Islet of Langerhans (tissue), 1 donor: ENCODE results near the gene CSRP3.

ENCODE experiments used
- FAIRE-seq: peaks from one replicate; lab custom pipeline; 2011; peaks lifted over from hg19 to GRCh38; lab: Jason Lieb, UNC

Gene CSRP3

DNA sequence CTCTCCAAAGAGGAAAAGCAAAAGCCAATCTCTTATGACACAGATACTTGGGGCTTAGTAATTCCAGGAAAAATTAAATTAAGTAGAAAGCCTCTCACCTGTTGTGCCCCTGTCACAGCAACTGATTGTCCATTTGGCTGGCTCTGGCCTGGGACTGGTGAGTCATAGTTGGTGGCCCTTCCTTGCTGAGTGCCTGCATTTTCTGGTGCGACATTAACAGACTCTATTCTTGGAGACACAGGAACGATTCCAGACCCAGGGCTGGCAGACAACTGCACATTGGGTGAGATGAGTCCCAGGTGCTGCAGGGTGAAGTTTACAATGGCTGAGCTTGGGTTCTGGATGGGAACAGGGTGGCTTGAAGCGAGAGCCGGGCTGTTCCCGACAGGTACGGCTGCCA lies 23.3 kb upstream of the CSRP3 start:
- FAIRE-seq = no peak

- FAIRE-seq = no peak
Observed at GRCh38 chr11:19220903-19221724, 19.3 kb upstream of the CSRP3 start.

- FAIRE-seq = no peak
Observed at GRCh38 chr11:19218786-19219460, 17.1 kb upstream of the CSRP3 start.

DNA sequence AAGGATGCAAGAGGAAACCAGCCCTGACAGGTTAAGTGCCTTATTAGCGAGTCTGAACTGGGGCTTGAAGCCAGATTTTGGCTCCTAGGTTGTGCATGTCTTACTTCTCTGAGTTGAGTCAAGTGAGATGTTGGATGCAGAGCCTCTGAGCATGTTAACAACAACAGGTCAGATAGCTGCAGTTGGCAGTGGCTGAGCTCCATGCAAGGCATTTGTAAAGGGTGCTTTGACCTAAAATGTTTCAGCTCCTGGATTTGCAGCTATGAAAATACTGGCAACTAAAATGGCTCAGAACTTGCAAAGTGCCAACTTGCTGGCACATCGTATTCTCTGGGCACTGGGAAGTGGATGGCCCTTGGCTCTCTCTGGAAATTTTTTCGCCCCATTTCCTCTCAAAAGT lies 16.4 kb upstream of the CSRP3 start:
- FAIRE-seq = no peak

- no peak for FAIRE-seq
Observed at GRCh38 chr11:19216709-19217374, 15.1 kb upstream of the CSRP3 start.

DNA sequence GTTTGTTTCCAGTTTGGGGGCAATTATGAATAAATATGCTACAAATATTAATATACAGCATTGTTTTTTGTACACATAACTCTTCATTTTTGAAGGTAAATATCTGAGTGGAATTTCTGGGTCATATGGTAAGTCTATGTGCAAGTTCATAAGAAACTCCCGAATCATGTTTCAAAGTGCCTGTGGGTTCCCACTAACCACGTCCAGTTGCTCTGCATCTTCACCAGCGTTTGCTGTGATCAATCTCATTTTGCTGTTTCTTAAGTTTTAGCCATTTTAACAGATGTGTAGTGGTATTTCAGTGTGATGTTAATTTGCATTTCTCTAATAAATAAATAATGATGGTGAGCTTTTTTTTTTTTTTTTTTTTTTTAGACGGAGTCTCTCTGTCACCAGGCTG lies 14.2 kb upstream of the CSRP3 start:
- FAIRE-seq = no peak

- FAIRE-seq = no peak
Observed at GRCh38 chr11:19209617-19210370, 8.0 kb upstream of the CSRP3 start.

DNA sequence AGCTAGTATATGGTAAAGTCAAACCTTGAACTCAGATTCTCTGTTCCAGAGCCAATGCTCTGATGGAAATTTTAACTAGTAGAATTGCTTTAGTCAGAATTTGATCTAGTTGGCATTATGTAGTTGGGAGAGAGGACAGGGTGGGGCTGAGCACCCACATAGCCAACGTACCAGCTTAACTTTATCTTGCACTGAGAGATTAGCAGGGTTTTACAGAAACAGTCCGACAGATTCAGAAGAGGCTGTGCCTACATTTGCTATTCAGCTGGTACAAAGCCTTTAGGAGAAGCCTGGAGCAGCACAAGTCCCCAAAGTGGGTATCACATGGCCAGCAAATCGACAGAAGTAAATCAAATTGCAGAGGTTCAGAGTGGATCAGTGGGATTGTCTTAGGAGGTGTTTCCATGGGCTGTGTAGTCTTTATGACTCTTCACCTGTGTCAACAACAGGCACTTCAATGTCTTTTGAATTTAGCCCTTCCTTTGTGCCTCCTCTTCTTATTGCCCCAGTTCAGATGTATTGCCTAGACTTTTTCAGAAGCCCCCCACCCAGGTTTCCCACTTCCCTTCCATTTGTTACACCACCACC lies 7.3 kb upstream of the CSRP3 start:
- FAIRE-seq = no peak

GRCh38 chr11:19208181-19208580 lies 6.4 kb upstream of the CSRP3 start:
- no peak for FAIRE-seq

DNA sequence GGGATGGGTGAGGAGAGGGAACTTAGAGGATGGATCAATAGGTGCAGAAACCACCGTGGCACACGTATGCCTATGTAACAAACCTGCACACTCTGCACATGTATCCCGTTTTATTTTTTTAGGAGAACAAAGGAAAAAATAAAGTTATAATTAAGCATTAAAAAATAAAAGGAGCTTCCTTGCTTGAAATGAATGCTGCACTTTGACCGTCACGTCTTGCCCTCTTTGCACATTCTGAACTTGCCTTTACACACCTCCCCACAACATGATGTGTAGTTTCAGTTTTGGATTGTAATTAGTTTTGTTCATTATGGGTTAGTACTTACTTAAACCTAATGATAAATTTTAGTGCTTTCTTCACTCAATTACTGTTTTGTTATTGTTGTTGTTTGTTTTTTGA lies 3.1 kb upstream of the CSRP3 start:
- FAIRE-seq = no peak

DNA sequence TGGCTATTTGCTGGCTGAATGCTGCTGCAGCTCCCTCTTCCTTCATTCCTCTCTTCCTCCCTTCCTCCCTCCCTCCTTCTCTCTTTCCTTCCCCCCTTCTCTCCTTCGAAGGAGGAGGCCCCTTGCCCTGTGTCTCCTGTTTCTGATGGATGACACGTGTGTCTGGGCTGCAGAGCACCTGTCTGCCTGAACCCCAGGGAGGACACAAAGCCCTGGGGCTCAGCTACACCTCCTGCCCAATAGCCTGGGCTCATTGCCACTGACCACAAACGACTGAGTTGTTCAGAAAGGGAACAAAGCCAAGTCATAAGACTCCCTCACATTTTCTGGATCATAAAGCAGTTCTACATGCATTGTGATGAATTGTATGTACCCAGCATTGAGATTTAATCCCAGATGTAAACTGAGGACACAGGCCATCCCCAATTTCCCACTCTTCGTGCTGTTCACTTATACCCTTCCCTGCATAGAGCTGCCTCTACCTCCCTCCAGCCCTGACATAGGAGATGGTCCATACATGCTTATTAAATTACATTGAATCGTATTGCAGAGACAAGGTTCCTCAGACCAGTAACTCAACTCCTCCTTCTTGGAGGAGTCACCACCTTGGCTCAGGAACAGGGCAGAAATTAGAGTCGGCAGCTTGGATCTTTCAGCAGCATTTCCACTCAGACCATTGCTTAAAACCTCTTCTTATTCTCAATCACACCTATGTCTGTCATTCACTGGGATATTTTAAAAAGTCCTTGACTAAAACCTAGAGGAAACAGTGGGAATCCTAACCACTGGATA lies 1.2 kb downstream of the CSRP3 start:
- FAIRE-seq = no peak

GRCh38 chr11:19199771-19200170 lies 2.0 kb downstream of the CSRP3 start:
- no peak for FAIRE-seq

DNA sequence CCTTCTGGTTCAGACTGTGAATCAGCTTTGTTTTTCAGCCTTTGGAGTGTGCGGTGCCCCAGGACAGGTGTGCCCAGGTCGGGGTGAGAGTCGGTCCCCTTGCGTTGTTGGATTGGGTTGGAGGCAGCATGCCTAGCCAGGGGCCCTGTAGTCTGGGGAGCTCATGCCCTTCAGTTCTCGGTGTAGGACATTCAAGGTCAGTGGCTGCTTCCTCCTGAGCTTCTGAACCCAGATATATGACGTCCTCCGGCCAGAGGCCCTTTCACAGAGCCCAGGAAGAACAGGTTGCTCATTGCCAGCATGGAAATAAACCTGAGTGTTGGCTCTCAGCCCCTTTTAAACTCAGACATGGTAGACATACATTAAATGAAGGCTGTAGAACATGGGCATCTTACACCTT lies 2.7 kb downstream of the CSRP3 start:
- FAIRE-seq = no peak

- FAIRE-seq = no peak
Observed at GRCh38 chr11:19196432-19196831, 5.4 kb downstream of the CSRP3 start.

DNA sequence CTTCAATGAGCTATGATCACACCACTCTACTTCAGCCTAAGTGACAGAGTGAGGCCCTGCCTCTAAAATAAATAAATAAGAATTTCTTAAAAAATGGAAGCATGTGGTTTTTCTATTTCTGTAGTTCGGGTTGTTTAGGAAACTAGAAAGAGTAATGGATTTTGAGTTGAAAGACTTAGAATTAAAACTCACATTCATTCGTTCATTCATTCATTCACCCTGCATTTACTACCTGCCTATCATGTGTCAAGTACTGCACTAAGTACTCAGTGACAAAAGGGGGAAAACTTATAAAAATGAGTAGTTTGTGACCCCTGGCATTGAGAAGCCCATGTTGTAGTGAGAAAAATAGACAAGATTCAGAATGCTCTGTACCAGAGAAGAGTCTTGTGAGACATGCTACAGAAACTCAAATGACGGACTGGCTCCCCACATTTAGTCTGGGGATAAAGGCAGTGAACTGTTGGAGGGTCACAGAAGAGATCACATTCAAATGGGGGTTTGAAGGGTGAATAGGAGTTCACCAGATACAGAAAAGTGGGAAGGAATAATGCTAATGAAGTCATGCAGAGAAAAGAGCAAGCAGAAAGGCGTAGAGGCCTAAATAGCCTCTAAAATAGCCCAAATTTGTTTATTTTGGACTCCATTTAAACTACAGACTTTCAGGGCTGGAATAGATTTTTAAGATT lies 7.0 kb downstream of the CSRP3 start:
- FAIRE-seq = no peak

- FAIRE-seq = no peak
Observed at GRCh38 chr11:19193916-19194315, 7.9 kb downstream of the CSRP3 start.

- FAIRE-seq = no peak
Observed at GRCh38 chr11:19191530-19192169, 10.1 kb downstream of the CSRP3 start.

- no peak for FAIRE-seq
Observed at GRCh38 chr11:19187833-19188258, 13.9 kb downstream of the CSRP3 start.

DNA sequence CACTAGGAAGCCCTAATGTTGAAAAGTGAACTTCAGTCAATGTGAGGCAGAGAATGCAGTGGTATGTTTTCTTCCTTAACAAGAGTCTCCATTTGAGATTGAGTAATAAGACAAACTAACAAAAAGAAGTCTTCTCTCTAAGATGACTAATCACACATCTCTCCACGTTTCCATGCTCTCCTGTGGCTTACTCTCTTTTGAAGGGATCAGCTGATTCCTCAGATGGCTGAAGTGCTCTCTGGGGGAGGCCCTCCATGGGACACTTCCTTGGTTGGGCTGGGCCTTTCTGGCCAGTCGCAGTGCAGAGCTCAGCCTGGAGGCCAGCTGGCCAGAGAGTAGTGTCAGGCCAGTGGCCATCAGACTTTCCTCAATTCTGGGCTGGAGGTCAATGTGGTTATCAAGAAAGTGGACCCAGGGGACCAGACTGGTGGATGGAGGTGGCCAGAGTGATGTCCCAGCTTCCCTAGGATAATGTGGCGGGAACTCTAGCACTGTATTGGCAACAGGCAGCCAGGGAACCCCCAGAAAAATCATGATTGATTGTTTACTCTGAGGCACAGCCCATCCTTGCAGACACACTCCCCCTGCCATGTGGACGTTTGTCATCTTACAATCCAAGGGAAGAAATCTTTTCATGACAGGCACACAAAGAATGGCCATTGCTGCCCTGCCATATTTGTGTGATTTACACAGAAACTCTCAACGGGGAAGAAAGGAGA lies 14.5 kb downstream of the CSRP3 start:
- FAIRE-seq = no peak
